HL-60 (cell line): ENCODE results near the gene LCOR.

ENCODE experiments used
- DNase-seq, 2 experiments: peaks; one replicate each; pipeline ENCODE4 v3.0.0-alpha.2; 2010 to 2020; ENCODE audit warnings: low read depth in 1 of 2, low spot score in 1 of 2
- H3K27ac ChIP-seq: fragments of 250-450 bp; sonication (Bioruptor Pico); replicated peaks from 2 replicates; pipeline ENCODE4 v1.5.1; 2020; ENCODE audit warnings: mild to moderate bottlenecking, moderate library complexity
- H3K27me3 ChIP-seq: fragments of 250-450 bp; sonication (Bioruptor Pico); 2 replicates; pipeline ENCODE4 v1.5.1; 2021; ENCODE audit warnings: mild to moderate bottlenecking, moderate library complexity; ENCODE audit not compliant: insufficient read depth, poor library complexity, severe bottlenecking
- H3K4me3 ChIP-seq: replicated peaks from 2 replicates; pipeline ENCODE4 v1.5.1; 2011; ENCODE audit warnings: mild to moderate bottlenecking, control low read depth, low read length; ENCODE audit not compliant: insufficient read depth
- GABPA ChIP-seq: IDR thresholded peaks from 2 replicates; pipeline ENCODE4 v1.6.1; 2012; ENCODE audit warnings: low read depth
- POLR2AphosphoS5 ChIP-seq: IDR thresholded peaks from 2 replicates; pipeline ENCODE4 v1.6.1; 2012; ENCODE audit warnings: low read depth
- SPI1 ChIP-seq: IDR thresholded peaks from 2 replicates; pipeline ENCODE4 v1.6.1; 2012; ENCODE audit warnings: low read depth, mild to moderate bottlenecking, borderline replicate concordance
- TF ChIP-seq, protein P1 (sequence below): IDR thresholded peaks from one replicate; pipeline ENCODE4 v1.5.1; 2011; ENCODE audit warnings: low read length, control low read depth, inconsistent platforms; ENCODE audit not compliant: insufficient read depth
- TF ChIP-seq, protein P2 (sequence below): IDR thresholded peaks from 2 replicates; pipeline ENCODE4 v1.6.1; 2012; ENCODE audit warnings: low read depth; ENCODE audit not compliant: insufficient replicate concordance

LCOR gene

DNA sequence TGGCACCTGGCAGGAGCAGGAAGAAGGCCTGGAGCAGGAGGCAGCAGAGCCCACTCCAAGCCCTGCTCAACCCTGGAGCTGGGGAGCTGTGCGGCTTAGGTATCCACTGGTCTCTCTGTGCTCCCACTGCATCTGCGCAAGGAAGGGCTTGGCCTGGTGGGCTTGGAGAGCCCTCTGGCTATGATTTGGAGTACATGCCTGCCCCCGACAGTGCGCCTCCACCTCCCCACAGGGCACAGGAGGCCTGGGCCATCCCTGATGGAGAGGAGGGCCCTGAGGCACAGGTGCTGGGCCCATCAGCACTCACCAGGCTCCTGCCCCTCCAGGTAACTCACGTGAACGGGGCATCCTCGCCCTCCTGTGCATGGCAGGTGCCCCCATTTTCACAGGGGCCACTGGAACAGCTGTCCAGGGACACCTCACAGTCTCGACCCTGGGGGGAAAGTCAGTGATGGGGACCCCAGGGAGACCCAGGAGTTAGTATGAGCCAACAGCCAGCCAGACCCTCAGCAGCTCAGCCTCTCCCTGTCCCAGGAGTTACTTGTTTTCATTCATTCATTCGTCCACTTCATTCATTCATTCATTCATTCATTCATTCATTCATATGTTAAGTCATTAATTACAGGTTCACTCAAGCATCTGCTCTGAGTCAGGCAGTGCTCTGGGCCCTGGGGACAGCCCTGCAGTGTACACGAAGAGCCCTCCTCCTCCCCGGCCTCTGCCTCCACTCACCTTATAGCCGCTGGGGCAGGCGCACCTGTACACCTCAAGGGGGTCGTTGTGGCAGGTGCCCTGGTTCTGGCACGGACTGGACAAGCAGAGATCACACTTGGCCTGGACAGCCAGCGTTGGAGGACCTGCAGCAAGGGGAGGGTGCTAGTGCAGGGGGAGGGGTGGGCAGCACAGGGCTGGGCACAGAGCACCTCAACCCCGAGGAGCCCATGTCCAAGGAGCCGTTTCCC is 186.4 kb downstream of the LCOR start:
- no peak for DNase-seq
- H3K27ac ChIP-seq = no peak overlapping the region
- H3K27me3 ChIP-seq = no peaks in the 10 kb centered on the region
- no peak overlapping the region for H3K4me3 ChIP-seq
- TF ChIP-seq, protein P1, sequence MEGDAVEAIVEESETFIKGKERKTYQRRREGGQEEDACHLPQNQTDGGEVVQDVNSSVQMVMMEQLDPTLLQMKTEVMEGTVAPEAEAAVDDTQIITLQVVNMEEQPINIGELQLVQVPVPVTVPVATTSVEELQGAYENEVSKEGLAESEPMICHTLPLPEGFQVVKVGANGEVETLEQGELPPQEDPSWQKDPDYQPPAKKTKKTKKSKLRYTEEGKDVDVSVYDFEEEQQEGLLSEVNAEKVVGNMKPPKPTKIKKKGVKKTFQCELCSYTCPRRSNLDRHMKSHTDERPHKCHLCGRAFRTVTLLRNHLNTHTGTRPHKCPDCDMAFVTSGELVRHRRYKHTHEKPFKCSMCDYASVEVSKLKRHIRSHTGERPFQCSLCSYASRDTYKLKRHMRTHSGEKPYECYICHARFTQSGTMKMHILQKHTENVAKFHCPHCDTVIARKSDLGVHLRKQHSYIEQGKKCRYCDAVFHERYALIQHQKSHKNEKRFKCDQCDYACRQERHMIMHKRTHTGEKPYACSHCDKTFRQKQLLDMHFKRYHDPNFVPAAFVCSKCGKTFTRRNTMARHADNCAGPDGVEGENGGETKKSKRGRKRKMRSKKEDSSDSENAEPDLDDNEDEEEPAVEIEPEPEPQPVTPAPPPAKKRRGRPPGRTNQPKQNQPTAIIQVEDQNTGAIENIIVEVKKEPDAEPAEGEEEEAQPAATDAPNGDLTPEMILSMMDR = no peak
- TF ChIP-seq POLR2AphosphoS5 = no peak
- TF ChIP-seq, protein P2, sequence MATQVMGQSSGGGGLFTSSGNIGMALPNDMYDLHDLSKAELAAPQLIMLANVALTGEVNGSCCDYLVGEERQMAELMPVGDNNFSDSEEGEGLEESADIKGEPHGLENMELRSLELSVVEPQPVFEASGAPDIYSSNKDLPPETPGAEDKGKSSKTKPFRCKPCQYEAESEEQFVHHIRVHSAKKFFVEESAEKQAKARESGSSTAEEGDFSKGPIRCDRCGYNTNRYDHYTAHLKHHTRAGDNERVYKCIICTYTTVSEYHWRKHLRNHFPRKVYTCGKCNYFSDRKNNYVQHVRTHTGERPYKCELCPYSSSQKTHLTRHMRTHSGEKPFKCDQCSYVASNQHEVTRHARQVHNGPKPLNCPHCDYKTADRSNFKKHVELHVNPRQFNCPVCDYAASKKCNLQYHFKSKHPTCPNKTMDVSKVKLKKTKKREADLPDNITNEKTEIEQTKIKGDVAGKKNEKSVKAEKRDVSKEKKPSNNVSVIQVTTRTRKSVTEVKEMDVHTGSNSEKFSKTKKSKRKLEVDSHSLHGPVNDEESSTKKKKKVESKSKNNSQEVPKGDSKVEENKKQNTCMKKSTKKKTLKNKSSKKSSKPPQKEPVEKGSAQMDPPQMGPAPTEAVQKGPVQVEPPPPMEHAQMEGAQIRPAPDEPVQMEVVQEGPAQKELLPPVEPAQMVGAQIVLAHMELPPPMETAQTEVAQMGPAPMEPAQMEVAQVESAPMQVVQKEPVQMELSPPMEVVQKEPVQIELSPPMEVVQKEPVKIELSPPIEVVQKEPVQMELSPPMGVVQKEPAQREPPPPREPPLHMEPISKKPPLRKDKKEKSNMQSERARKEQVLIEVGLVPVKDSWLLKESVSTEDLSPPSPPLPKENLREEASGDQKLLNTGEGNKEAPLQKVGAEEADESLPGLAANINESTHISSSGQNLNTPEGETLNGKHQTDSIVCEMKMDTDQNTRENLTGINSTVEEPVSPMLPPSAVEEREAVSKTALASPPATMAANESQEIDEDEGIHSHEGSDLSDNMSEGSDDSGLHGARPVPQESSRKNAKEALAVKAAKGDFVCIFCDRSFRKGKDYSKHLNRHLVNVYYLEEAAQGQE = no peak
- no peak for TF ChIP-seq SPI1
- TF ChIP-seq GABPA = no peak

DNA sequence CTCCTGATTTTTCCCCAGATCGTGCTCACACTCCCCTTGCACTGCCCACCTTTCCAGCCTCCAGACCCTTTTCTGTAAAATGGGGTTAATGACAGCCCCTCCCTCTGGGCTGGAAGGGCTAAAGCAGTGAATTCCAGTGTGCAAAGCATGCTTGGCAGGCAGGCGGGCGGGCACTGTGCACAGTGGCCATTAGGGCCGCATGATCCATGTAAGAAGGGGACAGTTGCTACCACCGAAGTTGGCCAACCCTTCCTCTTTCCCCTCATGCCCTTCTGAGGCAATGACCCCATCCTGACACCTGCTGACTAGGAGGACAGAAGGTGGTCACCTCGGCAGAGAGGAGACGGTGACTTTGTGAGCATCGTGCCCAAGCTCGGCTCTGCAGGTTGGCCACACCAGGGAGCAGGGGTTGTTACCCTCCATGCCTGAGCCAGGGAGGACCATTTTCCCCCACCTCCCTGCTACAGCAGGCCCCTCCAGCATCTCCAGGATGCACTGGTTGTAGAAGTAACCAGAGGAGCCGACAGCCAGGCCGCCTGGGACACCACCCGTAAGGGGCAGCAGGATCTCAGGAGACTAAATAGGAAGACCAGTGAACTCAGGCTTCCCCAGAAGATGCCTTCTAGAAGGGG is 187.2 kb downstream of the LCOR start:
- Histone ChIP-seq H3K4me3 (no peak overlapping the region), H3K27ac (no peak overlapping the region), H3K27me3 (no peaks in the 10 kb centered on the region)
- DNase-seq = no peak
- TF ChIP-seq, protein P1 = no peak
- no peak for TF ChIP-seq GABPA
- TF ChIP-seq, protein P2 = no peak
- no peak for TF ChIP-seq POLR2AphosphoS5
- no peak for TF ChIP-seq SPI1

- TF ChIP-seq GABPA = no peak
- TF ChIP-seq POLR2AphosphoS5 = no peak
- no peak for TF ChIP-seq SPI1
- TF ChIP-seq, protein P1 = no peak
- TF ChIP-seq, protein P2 = no peak
- H3K27ac ChIP-seq = no peak overlapping the region
- H3K27me3 ChIP-seq = no peaks in the 10 kb centered on the region
- no peak overlapping the region for H3K4me3 ChIP-seq
- no peak for DNase-seq
Measured at GRCh38 chr10:97020452-97021400, 188.6 kb downstream of the LCOR start.
